DOHH2 (cell line): ENCODE results near the gene NAXD.
A peak's percentile ranks its signal among the peaks of the same experiment; 100 is the strongest.

ENCODE experiments used
- H3F3A ChIP-seq: fragments of 200-600 bp; sonication (generic), shearing (Covaris generic); 2 replicates; pipeline ENCODE4 v1.6.0; 2016; ENCODE audit warnings: antibody characterized with exemption, mild to moderate bottlenecking; ENCODE audit not compliant: control insufficient read depth, insufficient read depth
- H3K27ac ChIP-seq: fragments of 200-600 bp; sonication (generic); 2 replicates; pipeline ENCODE4 v1.5.1; 2014; ENCODE audit warnings: low read depth, mild to moderate bottlenecking, low read length, moderate library complexity
- H3K27me3 ChIP-seq: fragments of 200-600 bp; sonication (generic); 2 replicates; pipeline ENCODE4 v1.6.1; 2014; ENCODE audit warnings: mild to moderate bottlenecking, low read length, mixed read lengths; ENCODE audit not compliant: control insufficient read depth
- H3K36me3 ChIP-seq: fragments of 200-600 bp; sonication (generic); 2 replicates; pipeline ENCODE4 v1.6.1; 2014; ENCODE audit warnings: mild to moderate bottlenecking, low read length, moderate library complexity, mixed read lengths; ENCODE audit not compliant: control insufficient read depth
- H3K4me1 ChIP-seq: fragments of 200-600 bp; sonication (generic); 2 replicates; pipeline ENCODE4 v1.6.1; 2014; ENCODE audit warnings: mild to moderate bottlenecking, low read length, mixed read lengths; ENCODE audit not compliant: control insufficient read depth
- H3K4me2 ChIP-seq: fragments of 200-600 bp; sonication (generic); 2 replicates; pipeline ENCODE4 v1.6.0; 2014; ENCODE audit warnings: mild to moderate bottlenecking, low read length, moderate library complexity
- H3K4me3 ChIP-seq: fragments of 200-600 bp; sonication (generic); 2 replicates; pipeline ENCODE4 v1.5.1; 2014; ENCODE audit warnings: mild to moderate bottlenecking, low read length, mixed read lengths
- H3K79me2 ChIP-seq: fragments of 200-600 bp; sonication (generic); 2 replicates; pipeline ENCODE4 v1.6.1; 2014; ENCODE audit warnings: mild to moderate bottlenecking, low read length, mixed read lengths; ENCODE audit not compliant: control insufficient read depth
- H3K9me2 ChIP-seq: fragments of 200-600 bp; sonication (generic); replicated peaks from 2 replicates; pipeline ENCODE4 v1.6.1; 2014; ENCODE audit warnings: mild to moderate bottlenecking, low read length, mixed read lengths; ENCODE audit not compliant: control insufficient read depth
- H3K9me3 ChIP-seq: fragments of 200-600 bp; sonication (generic); 2 replicates; pipeline ENCODE4 v1.6.1; 2014; ENCODE audit warnings: antibody characterized with exemption, low read length, mixed read lengths; ENCODE audit not compliant: control insufficient read depth, insufficient read depth
- H4K20me1 ChIP-seq: fragments of 200-600 bp; sonication (generic); 2 replicates; pipeline ENCODE4 v1.6.0; 2014; ENCODE audit warnings: low read depth, mild to moderate bottlenecking, antibody characterized with exemption, low read length, moderate library complexity; ENCODE audit not compliant: control insufficient read depth, insufficient read depth
- EZH2phosphoT487 ChIP-seq: fragments of 200-600 bp; sonication (generic); IDR thresholded peaks from 2 replicates; pipeline ENCODE4 v1.6.1; 2017; ENCODE audit warnings: borderline replicate concordance, mild to moderate bottlenecking, antibody characterized with exemption, low read length, moderate library complexity, mixed read lengths
- TF ChIP-seq, protein P1 (sequence below): fragments of 200-600 bp; sonication (generic); IDR thresholded peaks from one replicate; pipeline ENCODE4 v1.5.1; 2014; ENCODE audit warnings: antibody characterized with exemption, mild to moderate bottlenecking, low read depth, low read length; ENCODE audit not compliant: poor library complexity, severe bottlenecking

NAXD gene

GRCh38 chr13:110617321-110618072 lies 2.2 kb downstream of the NAXD start:
- no peaks in the 10 kb centered on the region for H3K9me2 ChIP-seq
- H3K4me1 ChIP-seq = 0 out of 2 replicates have a peak, but pooled peaks cover 4% of the 10 kb centered on the region
- H3K27me3 ChIP-seq = peaks cover 13% of the 10 kb centered on the region
- H3K79me2 ChIP-seq = peaks cover 55% of the 10 kb centered on the region
- no peaks in the 10 kb centered on the region for H3F3A ChIP-seq
- H3K36me3 ChIP-seq = no peaks in the 10 kb centered on the region
- H4K20me1 ChIP-seq = no peaks in the 10 kb centered on the region
- TF ChIP-seq EZH2phosphoT487 = no peak
- TF ChIP-seq, protein P1, sequence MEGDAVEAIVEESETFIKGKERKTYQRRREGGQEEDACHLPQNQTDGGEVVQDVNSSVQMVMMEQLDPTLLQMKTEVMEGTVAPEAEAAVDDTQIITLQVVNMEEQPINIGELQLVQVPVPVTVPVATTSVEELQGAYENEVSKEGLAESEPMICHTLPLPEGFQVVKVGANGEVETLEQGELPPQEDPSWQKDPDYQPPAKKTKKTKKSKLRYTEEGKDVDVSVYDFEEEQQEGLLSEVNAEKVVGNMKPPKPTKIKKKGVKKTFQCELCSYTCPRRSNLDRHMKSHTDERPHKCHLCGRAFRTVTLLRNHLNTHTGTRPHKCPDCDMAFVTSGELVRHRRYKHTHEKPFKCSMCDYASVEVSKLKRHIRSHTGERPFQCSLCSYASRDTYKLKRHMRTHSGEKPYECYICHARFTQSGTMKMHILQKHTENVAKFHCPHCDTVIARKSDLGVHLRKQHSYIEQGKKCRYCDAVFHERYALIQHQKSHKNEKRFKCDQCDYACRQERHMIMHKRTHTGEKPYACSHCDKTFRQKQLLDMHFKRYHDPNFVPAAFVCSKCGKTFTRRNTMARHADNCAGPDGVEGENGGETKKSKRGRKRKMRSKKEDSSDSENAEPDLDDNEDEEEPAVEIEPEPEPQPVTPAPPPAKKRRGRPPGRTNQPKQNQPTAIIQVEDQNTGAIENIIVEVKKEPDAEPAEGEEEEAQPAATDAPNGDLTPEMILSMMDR = no peak
- H3K9me3 ChIP-seq = no peaks in the 10 kb centered on the region; the same call in 1 of the 2 replicates
- H3K4me3 ChIP-seq = no peak overlapping the region
- no peak overlapping the region for H3K27ac ChIP-seq
- peak overlapping the region; percentile 69; the same call in 1 of the 2 replicates for H3K4me2 ChIP-seq

DNA sequence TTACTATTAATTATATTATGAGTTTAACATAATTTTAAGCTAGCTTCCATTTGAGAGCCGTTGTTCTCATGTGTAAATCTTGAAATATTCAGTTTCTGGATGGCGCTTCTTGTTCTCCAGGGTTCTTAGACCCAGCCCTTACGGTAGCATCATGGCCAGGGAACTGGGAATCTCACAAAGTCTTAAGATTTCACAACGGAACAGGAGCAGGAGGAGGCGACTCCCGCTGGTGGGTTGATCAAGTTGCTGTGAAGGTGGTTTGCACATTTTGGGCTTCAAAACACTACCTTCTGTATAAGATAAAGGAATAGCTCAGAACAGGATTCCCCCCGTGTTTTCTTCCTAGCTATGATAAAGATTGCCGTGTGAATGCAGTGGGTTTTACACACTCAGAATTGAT lies 2.8 kb downstream of the NAXD start:
- Histone ChIP-seq H3K27me3 (peaks cover 13% of the 10 kb centered on the region), H3K4me2 (no peak overlapping the region), H3F3A (no peaks in the 10 kb centered on the region), H3K4me3 (no peak overlapping the region), H4K20me1 (no peaks in the 10 kb centered on the region), H3K36me3 (no peaks in the 10 kb centered on the region), H3K79me2 (peaks cover 57% of the 10 kb centered on the region), H3K4me1 (0 out of 2 replicates have a peak, but pooled peaks cover 4% of the 10 kb centered on the region), H3K9me2 (no peaks in the 10 kb centered on the region), H3K27ac (no peak overlapping the region), H3K9me3 (no peaks in the 10 kb centered on the region; the same call in 1 of the 2 replicates)
- TF ChIP-seq EZH2phosphoT487 = no peak
- TF ChIP-seq, protein P1 = no peak

- Histone ChIP-seq H3K9me2 (no peaks in the 10 kb centered on the region), H3K27ac (no peak overlapping the region), H3K4me2 (no peak overlapping the region), H3K4me3 (no peak overlapping the region), H3K4me1 (0 out of 2 replicates have a peak, but pooled peaks cover 4% of the 10 kb centered on the region), H3K9me3 (no peaks in the 10 kb centered on the region; the same call in 1 of the 2 replicates), H3K27me3 (peaks cover 13% of the 10 kb centered on the region), H3K79me2 (peaks cover 57% of the 10 kb centered on the region), H4K20me1 (no peaks in the 10 kb centered on the region), H3K36me3 (no peaks in the 10 kb centered on the region), H3F3A (no peaks in the 10 kb centered on the region)
- TF ChIP-seq, protein P1 = no peak
- TF ChIP-seq EZH2phosphoT487 = no peak
Observed at GRCh38 chr13:110618780-110619179, 3.4 kb downstream of the NAXD start.
